HG03520 (cell line): Measurements from ENCODE around the gene PRKAG2.

Experiments
- ATAC-seq: cut with Tn5 transposase; IDR thresholded peaks from one replicate; pipeline ENCODE4 v1.9.1; 2021; ENCODE audit warnings: mild to moderate bottlenecking, moderate library complexity; ENCODE audit not compliant: unreplicated experiment

Gene PRKAG2

GRCh38 chr7:151717415-151717814 is 159.5 kb downstream of the PRKAG2 start:
- no peak for ATAC-seq

- ATAC-seq: no peak
Observed at GRCh38 chr7:151716323-151716722, 160.6 kb downstream of the PRKAG2 start.

GRCh38 chr7:151715666-151716315 is 161.1 kb downstream of the PRKAG2 start:
- no peak for ATAC-seq

- no peak for ATAC-seq
Observed at GRCh38 chr7:151714201-151714600, 162.7 kb downstream of the PRKAG2 start.

GRCh38 chr7:151712810-151713125 is 164.1 kb downstream of the PRKAG2 start:
- ATAC-seq: no peak

GRCh38 chr7:151711906-151712809 is 164.8 kb downstream of the PRKAG2 start:
- no peak for ATAC-seq

GRCh38 chr7:151711435-151711872 is 165.5 kb downstream of the PRKAG2 start:
- no peak for ATAC-seq

- no peak for ATAC-seq
Observed at GRCh38 chr7:151710646-151711434, 166.1 kb downstream of the PRKAG2 start.

GRCh38 chr7:151710121-151710640 is 166.7 kb downstream of the PRKAG2 start:
- ATAC-seq: no peak

- no peak for ATAC-seq
Observed at GRCh38 chr7:151709141-151710038, 167.5 kb downstream of the PRKAG2 start.

- no peak for ATAC-seq
Observed at GRCh38 chr7:151708610-151709009, 168.3 kb downstream of the PRKAG2 start.

GRCh38 chr7:151707757-151708156 is 169.2 kb downstream of the PRKAG2 start:
- ATAC-seq: no peak

GRCh38 chr7:151707105-151707469 is 169.8 kb downstream of the PRKAG2 start:
- ATAC-seq: no peak

GRCh38 chr7:151706277-151707104 is 170.4 kb downstream of the PRKAG2 start:
- ATAC-seq: no peak

GRCh38 chr7:151705636-151706276 is 171.2 kb downstream of the PRKAG2 start:
- ATAC-seq: no peak

- no peak for ATAC-seq
Observed at GRCh38 chr7:151704960-151705635, 171.8 kb downstream of the PRKAG2 start.

GRCh38 chr7:151704299-151704959 is 172.5 kb downstream of the PRKAG2 start:
- ATAC-seq: no peak

GRCh38 chr7:151702961-151703360 is 174.0 kb downstream of the PRKAG2 start:
- ATAC-seq: no peak
